ENCODE measurements around the gene NINJ2. TPM values are rescaled to one million over a fixed set of nuclear protein-coding genes. Genes with fewer than 3 reads are reported as not detected.

The NINJ2 gene
- total RNA-seq, 2 experiments from 2014 or later = 5.4 to 7.8 TPM

Other genes starting within 250 kb of the NINJ2 start
- gene B4GALNT3, start 203.5 kb downstream of the NINJ2 start, total RNA-seq = 1 to 10 TPM; 4.3 to 4.4 TPM
- 100 to 1,000 TPM; 201 to 204 TPM for gene WNK1, start 89.1 kb upstream of the NINJ2 start, total RNA-seq